GM18499 (cell line): Measurements from ENCODE around the gene SHISA3.

ENCODE experiments used
- ATAC-seq: cut with Tn5 transposase; IDR thresholded peaks from one replicate; pipeline ENCODE4 v1.9.1; 2021; ENCODE audit warnings: moderate number of reproducible peaks; ENCODE audit not compliant: insufficient read depth, unreplicated experiment

Gene SHISA3

GRCh38 chr4:42390622-42391354, 6.5 kb upstream of the SHISA3 start:
- ATAC-seq: no peak

- no peak for ATAC-seq
Measured at GRCh38 chr4:42391355-42391664, 6.0 kb upstream of the SHISA3 start.

- no peak for ATAC-seq
Measured at GRCh38 chr4:42391981-42392380, 5.3 kb upstream of the SHISA3 start.

- no peak for ATAC-seq
Measured at GRCh38 chr4:42392436-42392835, 4.9 kb upstream of the SHISA3 start.

GRCh38 chr4:42395595-42395994, 1.7 kb upstream of the SHISA3 start:
- no peak for ATAC-seq

- ATAC-seq: no peak
Measured at GRCh38 chr4:42396361-42396751, 932 bp upstream of the SHISA3 start.

- no peak for ATAC-seq
Measured at GRCh38 chr4:42397635-42398170, 415 bp downstream of the SHISA3 start.

- no peak for ATAC-seq
Measured at GRCh38 chr4:42398171-42398870, 1.0 kb downstream of the SHISA3 start.

GRCh38 chr4:42398871-42399331, 1.6 kb downstream of the SHISA3 start:
- ATAC-seq: no peak

GRCh38 chr4:42399393-42399792, 2.1 kb downstream of the SHISA3 start:
- no peak for ATAC-seq

- ATAC-seq: no peak
Measured at GRCh38 chr4:42401171-42401570, 3.9 kb downstream of the SHISA3 start.

GRCh38 chr4:42404001-42404400, 6.7 kb downstream of the SHISA3 start:
- no peak for ATAC-seq

- ATAC-seq: no peak
Measured at GRCh38 chr4:42410446-42410845, 13.2 kb downstream of the SHISA3 start.

- ATAC-seq: no peak
Measured at GRCh38 chr4:42411803-42412202, 14.5 kb downstream of the SHISA3 start.

GRCh38 chr4:42412251-42412650, 15.0 kb downstream of the SHISA3 start:
- ATAC-seq: no peak

- ATAC-seq: no peak
Measured at GRCh38 chr4:42415281-42415680, 18.0 kb downstream of the SHISA3 start.

- ATAC-seq: no peak
Measured at GRCh38 chr4:42416017-42416416, 18.7 kb downstream of the SHISA3 start.

- ATAC-seq: no peak
Measured at GRCh38 chr4:42417550-42417949, 20.3 kb downstream of the SHISA3 start.

GRCh38 chr4:42420140-42420539, 22.9 kb downstream of the SHISA3 start:
- no peak for ATAC-seq

GRCh38 chr4:42425146-42426065, 28.1 kb downstream of the SHISA3 start:
- no peak for ATAC-seq

GRCh38 chr4:42428036-42428435, 30.7 kb downstream of the SHISA3 start:
- ATAC-seq: no peak
